GM21515 (cell line): ENCODE data around the gene SEMA3G.

Experiments used
- ATAC-seq: cut with Tn5 transposase; IDR thresholded peaks from one replicate; pipeline ENCODE4 v1.9.1; 2021; ENCODE audit not compliant: unreplicated experiment

Gene SEMA3G

GRCh38 chr3:52454938-52455282 lies 10.0 kb upstream of the SEMA3G start:
- no peak for ATAC-seq

- ATAC-seq: no peak
These were observed 9.5 kb upstream of the SEMA3G start for GRCh38 chr3:52454250-52454937.

GRCh38 chr3:52453496-52454249 lies 8.8 kb upstream of the SEMA3G start, which contains the start of gene TNNC1:
TSS of gene TNNC1 (minus strand) at chr3:52454041. CDS start at chr3:52454015, 26 bp downstream.
- no peak for ATAC-seq

- ATAC-seq: no peak
These were observed 7.8 kb upstream of the SEMA3G start for GRCh38 chr3:52452570-52453221.

- no peak for ATAC-seq
These were observed 7.2 kb upstream of the SEMA3G start for GRCh38 chr3:52452126-52452525.

- no peak for ATAC-seq
These were observed 6.6 kb upstream of the SEMA3G start for GRCh38 chr3:52451237-52452083.

GRCh38 chr3:52450489-52451236 lies 5.8 kb upstream of the SEMA3G start:
- ATAC-seq: no peak

- ATAC-seq: no peak
These were observed 2.8 kb upstream of the SEMA3G start for GRCh38 chr3:52447512-52448355.

- no peak for ATAC-seq
These were observed 2.0 kb upstream of the SEMA3G start for GRCh38 chr3:52446631-52447511.

- no peak for ATAC-seq
These were observed 1.1 kb upstream of the SEMA3G start for GRCh38 chr3:52446042-52446441.

- no peak for ATAC-seq
These were observed 864 bp downstream of the SEMA3G start for GRCh38 chr3:52443791-52444687.

- ATAC-seq: no peak
These were observed 1.7 kb downstream of the SEMA3G start for GRCh38 chr3:52443268-52443610.

GRCh38 chr3:52442409-52443267 lies 2.3 kb downstream of the SEMA3G start:
- no peak for ATAC-seq

GRCh38 chr3:52441772-52442332 lies 3.1 kb downstream of the SEMA3G start:
- ATAC-seq: no peak

- no peak for ATAC-seq
These were observed 3.7 kb downstream of the SEMA3G start for GRCh38 chr3:52441091-52441771.

- ATAC-seq: no peak
These were observed 4.2 kb downstream of the SEMA3G start for GRCh38 chr3:52440671-52441070.
